Parathyroid adenoma (tissue), 2 donors: ENCODE measurements around the gene SRRM1.
A peak's percentile ranks its signal among the peaks of the same experiment; 100 is the strongest.
"Not testable (repeated sequence)": the region's sequence is repeated elsewhere in the genome, so short reads cannot be mapped to it uniquely, and the experiment has no call there.

Experiments
- H2AFZ ChIP-seq: fragments of 300-600 bp; sonication (generic); one replicate; pipeline ENCODE4 v1.7.0; 2017; ENCODE audit warnings: antibody characterized with exemption, mild to moderate bottlenecking
- H3K27ac ChIP-seq: fragments of 300-600 bp; sonication (generic); one replicate; pipeline ENCODE4 v1.7.0; 2017
- H3K27me3 ChIP-seq: fragments of 300-600 bp; sonication (generic); one replicate; pipeline ENCODE4 v1.7.0; 2017; ENCODE audit warnings: low read length; ENCODE audit not compliant: control insufficient read depth, insufficient read depth
- H3K36me3 ChIP-seq: fragments of 300-600 bp; sonication (generic); one replicate; pipeline ENCODE4 v1.7.0; 2017; ENCODE audit warnings: low read length; ENCODE audit not compliant: control insufficient read depth, insufficient read depth
- H3K4me1 ChIP-seq: fragments of 300-600 bp; sonication (generic); one replicate; pipeline ENCODE4 v1.7.0; 2017; ENCODE audit warnings: control low read depth
- H3K4me2 ChIP-seq: fragments of 300-600 bp; sonication (generic); one replicate; pipeline ENCODE4 v1.7.0; 2017; ENCODE audit warnings: low read length
- H3K4me3 ChIP-seq: fragments of 300-600 bp; sonication (generic); one replicate; pipeline ENCODE4 v1.7.0; 2017; ENCODE audit warnings: low read depth, low read length
- H3K79me2 ChIP-seq: fragments of 300-600 bp; sonication (generic); one replicate; pipeline ENCODE4 v1.7.0; 2017; ENCODE audit warnings: control low read depth
- H3K9ac ChIP-seq: fragments of 300-600 bp; sonication (generic); one replicate; pipeline ENCODE4 v1.7.0; 2017; ENCODE audit warnings: mild to moderate bottlenecking
- H3K9me3 ChIP-seq: fragments of 300-600 bp; sonication (generic); one replicate; pipeline ENCODE4 v1.7.0; 2017; ENCODE audit warnings: low read length; ENCODE audit not compliant: control insufficient read depth
- CTCF ChIP-seq: fragments of 300-600 bp; sonication (generic); IDR thresholded peaks from one replicate; pipeline ENCODE4 v1.7.0; 2017; ENCODE audit warnings: antibody characterized with exemption, mild to moderate bottlenecking
- donor health status: primary hyperparathyroidism.

Gene SRRM1

GRCh38 chr1:24702511-24703293 is 59.6 kb downstream of the SRRM1 start:
- no peak for TF ChIP-seq CTCF

GRCh38 chr1:24704411-24705259 is 61.5 kb downstream of the SRRM1 start:
- Histone ChIP-seq H3K27me3 (no peaks in the 10 kb centered on the region), H3K27ac (no peak overlapping the region), H3K79me2 (no peaks in the 10 kb centered on the region), H3K9ac (no peak overlapping the region), H3K4me1 (no peaks in the 10 kb centered on the region), H3K36me3 (no peaks in the 10 kb centered on the region), H3K4me3 (no peak overlapping the region), H2AFZ (no peak overlapping the region), H3K4me2 (no peak overlapping the region), H3K9me3 (no peaks in the 10 kb centered on the region)
- no peak for TF ChIP-seq CTCF

More at GRCh38 chr1:24702511-24703293, 59.6 kb downstream of the SRRM1 start:
- Histone ChIP-seq H3K4me1 (no peaks in the 10 kb centered on the region), H2AFZ (no peak overlapping the region), H3K27ac (no peak overlapping the region), H3K9ac (no peak overlapping the region), H3K36me3 (no peaks in the 10 kb centered on the region), H3K4me2 (no peak overlapping the region), H3K9me3 (no peaks in the 10 kb centered on the region), H3K27me3 (no peaks in the 10 kb centered on the region), H3K79me2 (no peaks in the 10 kb centered on the region), H3K4me3 (no peak overlapping the region)

- no peaks in the 10 kb centered on the region for H3K9me3 ChIP-seq
- H3K27ac ChIP-seq = peak overlapping the region; percentile 33
- H3K4me3 ChIP-seq = no peak overlapping the region
- H3K4me2 ChIP-seq = no peak overlapping the region
- no peak overlapping the region for H3K9ac ChIP-seq
- no peaks in the 10 kb centered on the region for H3K36me3 ChIP-seq
- H3K27me3 ChIP-seq = no peaks in the 10 kb centered on the region
- no peaks in the 10 kb centered on the region for H3K4me1 ChIP-seq
- H2AFZ ChIP-seq = peak overlapping the region; percentile 33
- no peaks in the 10 kb centered on the region for H3K79me2 ChIP-seq
- TF ChIP-seq CTCF = no peak
Observed at GRCh38 chr1:24705260-24706073, 62.4 kb downstream of the SRRM1 start.

GRCh38 chr1:24706074-24706389 is 62.9 kb downstream of the SRRM1 start:
- peak overlapping the region; percentile 33 for H3K27ac ChIP-seq
- not testable (repeated sequence) for H3K27me3 ChIP-seq, H3K9ac ChIP-seq, H3K4me2 ChIP-seq, H3K4me3 ChIP-seq, H3K79me2 ChIP-seq, H3K36me3 ChIP-seq, H3K9me3 ChIP-seq, H3K4me1 ChIP-seq, H2AFZ ChIP-seq

GRCh38 chr1:24707687-24708086 is 64.6 kb downstream of the SRRM1 start:
- no peak overlapping the region for H3K4me2 ChIP-seq
- no peak overlapping the region for H3K9ac ChIP-seq
- no peaks in the 10 kb centered on the region for H3K27me3 ChIP-seq
- H3K4me1 ChIP-seq = no peaks in the 10 kb centered on the region
- H3K4me3 ChIP-seq = no peak overlapping the region
- H3K79me2 ChIP-seq = no peaks in the 10 kb centered on the region
- H3K36me3 ChIP-seq = no peaks in the 10 kb centered on the region
- H3K27ac ChIP-seq = no peak overlapping the region
- H3K9me3 ChIP-seq = no peaks in the 10 kb centered on the region
- no peak overlapping the region for H2AFZ ChIP-seq
- no peak for TF ChIP-seq CTCF
